NCI-H2081 (cell line): ENCODE measurements around the gene GRM7.
A peak's percentile ranks its signal among the peaks of the same experiment; 100 is the strongest.

Experiments used
- DNase-seq, 2 experiments: peaks; one replicate each; lab custom pipeline; 2025; lab: John Stamatoyannopoulos, UW

The GRM7 gene

GRCh38 chr3:7241584-7242302, 380.8 kb downstream of the GRM7 start:
- DNase-seq: peak; percentile 13 to 53

DNA sequence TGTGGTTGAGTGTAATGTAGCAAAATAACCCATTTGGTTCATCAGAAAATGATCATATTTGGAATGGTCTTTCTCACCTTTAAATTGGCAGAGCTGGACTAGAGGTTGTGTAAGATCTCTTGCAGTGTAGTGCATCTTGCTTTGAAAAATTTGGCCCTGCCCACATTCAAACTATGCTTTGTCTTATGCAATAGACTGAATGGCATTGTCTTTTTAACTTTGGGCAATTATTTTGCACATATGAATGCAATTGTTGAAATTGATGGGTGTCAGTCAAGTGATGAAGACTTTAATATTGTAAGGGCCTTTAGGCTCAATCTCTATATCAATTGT, 381.4 kb downstream of the GRM7 start:
- DNase-seq: no peak

DNA sequence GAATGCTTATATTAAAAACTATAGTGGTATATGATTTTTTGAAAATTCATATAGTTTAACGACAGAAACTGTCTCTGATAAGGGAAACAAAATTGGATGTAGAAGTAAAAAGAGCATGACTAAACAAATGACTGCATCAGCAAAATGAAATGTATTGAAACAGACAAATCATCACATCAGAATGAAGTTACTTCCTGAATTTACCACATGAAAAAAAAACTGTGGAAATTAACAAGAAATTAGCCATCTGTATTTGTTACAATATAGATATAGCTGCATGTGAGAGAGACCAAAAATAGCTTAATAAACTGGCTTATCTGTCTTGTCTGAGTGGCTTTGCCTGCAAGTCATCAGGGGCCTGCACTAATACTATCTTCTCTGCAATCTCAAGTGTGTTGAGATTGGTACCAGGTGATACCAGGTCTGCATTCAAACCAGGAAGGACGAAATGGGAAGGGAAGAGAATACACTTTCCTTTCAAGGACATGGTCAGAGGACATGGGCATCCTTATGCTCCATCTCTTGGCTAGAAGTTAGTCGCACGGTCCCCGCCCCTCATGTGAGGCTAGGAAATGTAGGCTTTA, 388.7 kb downstream of the GRM7 start:
- DNase-seq: no peak

- DNase-seq: no peak
Measured at GRCh38 chr3:7254251-7254650, 393.3 kb downstream of the GRM7 start.

DNA sequence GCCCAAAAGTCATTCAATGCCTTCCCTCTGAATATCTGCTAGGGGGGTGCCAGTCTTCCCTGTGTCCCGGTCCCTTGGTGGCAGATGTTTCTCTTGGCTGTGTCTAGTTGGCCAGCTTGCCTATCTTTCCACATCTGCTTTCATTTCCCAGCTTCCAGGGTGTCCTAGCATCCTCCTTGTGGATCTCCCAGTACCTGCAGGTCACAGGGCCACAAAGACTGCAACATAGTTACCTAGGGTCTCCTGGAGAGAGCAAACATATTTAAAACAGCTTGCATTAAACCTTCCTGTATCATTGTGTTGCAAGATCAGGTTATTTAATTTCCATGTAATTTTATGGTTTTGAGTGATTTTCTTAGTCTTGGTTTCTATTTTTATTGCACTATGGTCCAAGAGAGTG, 400.1 kb downstream of the GRM7 start:
- no peak for DNase-seq

DNA sequence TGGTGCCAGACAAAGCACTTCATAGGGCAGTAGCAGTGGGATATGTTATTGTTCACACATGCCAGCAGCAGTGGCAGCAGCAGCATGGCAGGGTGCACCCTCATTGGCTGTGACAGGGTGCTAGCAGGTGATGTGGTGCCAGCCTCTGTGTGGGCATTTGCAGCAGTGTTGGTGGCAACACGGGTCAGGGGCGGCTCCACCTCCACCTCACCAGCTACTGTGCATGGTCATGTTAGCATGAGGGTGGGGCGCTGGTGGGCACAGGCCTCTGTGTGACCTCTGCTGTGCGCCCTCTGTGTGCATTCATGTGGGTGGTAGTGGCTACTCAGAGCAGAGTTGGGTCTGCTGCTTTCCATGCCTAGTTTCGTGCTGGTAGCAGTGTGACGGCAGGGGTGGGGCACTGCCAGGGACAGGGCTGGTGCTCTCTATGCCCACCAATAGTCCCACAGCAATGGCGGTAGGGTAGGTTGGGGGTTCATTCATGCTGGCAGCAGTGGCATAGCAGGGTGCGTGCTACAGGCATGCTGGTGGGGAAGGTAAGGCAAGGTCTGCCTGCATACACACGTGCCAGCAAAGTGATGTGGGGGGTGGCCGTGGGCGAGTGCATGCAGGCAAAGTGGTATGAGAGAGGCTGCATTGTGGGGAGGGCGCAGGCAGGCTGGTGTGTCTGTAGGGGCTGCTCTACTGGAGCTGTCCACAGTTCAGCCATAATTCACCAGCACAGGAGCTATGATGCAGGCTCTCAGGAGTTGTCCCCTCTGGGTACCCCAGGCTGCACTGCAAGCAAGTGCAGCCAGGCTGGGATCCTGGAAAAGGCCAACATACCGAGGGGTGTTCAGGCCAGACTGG, 402.7 kb downstream of the GRM7 start:
- DNase-seq: no peak

DNA sequence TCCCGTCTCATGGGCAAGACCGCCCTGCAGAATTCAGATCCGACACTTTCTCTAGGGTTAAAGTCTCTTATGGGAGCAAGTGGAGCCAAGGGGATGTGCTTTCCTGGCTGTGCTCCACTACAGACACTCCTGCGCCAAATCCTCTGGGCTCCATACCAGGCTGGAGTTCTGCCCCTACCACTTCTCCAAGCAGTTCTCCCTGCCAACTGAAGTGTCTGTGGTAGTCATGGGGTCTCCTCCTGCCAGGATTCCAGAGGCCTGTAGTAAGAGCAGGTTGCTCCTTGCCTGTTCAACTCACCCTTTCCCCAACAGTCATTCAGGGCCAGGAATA, 403.2 kb downstream of the GRM7 start:
- DNase-seq: no peak

- DNase-seq: no peak
Measured at GRCh38 chr3:7265736-7266135, 404.8 kb downstream of the GRM7 start.

DNA sequence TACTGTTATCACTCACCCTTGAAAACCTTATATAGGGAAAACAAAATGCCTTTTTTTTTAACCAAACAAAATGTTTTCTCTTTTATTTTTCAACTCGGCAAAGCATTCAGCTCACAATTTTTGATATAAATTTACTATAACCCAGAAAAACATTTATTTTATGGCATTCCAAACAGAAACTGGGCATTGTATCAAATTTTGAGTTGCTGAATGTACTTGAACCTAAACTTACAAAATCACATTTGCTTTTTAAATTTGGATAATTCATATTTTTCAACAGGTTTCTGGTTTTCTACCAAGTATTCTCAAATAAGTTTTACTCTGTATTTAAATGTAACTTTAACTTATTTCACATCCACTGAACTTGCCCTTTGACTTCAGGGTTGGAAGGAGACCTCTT, 405.6 kb downstream of the GRM7 start:
- no peak for DNase-seq

DNA sequence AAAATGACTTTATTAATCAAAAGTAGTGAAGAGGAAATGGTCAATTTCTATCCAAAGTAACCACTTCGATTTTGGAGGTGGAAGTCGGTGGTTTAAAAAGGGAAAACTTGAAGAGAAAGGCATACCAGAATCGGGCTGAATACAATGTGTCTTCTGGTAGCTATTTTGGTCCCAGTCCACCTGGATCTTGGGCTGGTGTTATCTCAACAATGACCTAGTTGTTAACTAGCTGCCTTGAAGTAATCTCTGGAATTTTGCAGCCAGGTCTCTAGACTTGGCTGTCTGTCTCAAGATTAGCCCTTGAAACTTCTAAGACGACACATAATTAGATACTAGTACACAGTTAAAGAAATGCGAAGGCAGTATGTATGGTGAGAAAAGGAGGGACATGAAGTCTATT, 409.8 kb downstream of the GRM7 start:
- no peak for DNase-seq

- DNase-seq: no peak
Measured at GRCh38 chr3:7271631-7272030, 410.7 kb downstream of the GRM7 start.

GRCh38 chr3:7272203-7272602, 411.3 kb downstream of the GRM7 start:
- no peak for DNase-seq

GRCh38 chr3:7275396-7275795, 414.5 kb downstream of the GRM7 start:
- no peak for DNase-seq

- no peak for DNase-seq
Measured at GRCh38 chr3:7280318-7280717, 419.4 kb downstream of the GRM7 start.

DNA sequence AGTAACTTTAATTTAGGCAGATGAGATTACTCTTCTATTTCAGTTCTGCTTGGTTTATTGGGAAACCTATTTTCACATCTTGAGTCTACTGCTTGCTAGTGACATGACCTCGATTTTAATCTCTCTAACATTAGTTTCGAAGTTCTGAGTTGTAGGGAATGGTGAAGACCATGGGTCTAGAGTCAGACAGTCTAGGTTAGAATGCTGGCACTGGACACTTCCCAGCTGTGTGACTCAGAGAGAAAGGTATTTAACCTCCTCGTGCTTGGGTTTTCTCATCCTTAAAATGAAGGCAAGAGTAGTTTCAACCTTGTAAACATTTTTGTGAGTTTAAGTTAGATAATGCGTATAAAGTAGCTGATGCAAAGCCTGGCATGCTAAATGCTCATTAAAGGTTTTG, 422.1 kb downstream of the GRM7 start:
- DNase-seq: no peak

GRCh38 chr3:7285505-7285904, 424.6 kb downstream of the GRM7 start:
- DNase-seq: no peak

- no peak for DNase-seq
Measured at GRCh38 chr3:7288133-7288532, 427.2 kb downstream of the GRM7 start.

- DNase-seq: no peak
Measured at GRCh38 chr3:7289121-7289520, 428.2 kb downstream of the GRM7 start.

GRCh38 chr3:7290077-7290825, 429.3 kb downstream of the GRM7 start:
- DNase-seq: no peak

DNA sequence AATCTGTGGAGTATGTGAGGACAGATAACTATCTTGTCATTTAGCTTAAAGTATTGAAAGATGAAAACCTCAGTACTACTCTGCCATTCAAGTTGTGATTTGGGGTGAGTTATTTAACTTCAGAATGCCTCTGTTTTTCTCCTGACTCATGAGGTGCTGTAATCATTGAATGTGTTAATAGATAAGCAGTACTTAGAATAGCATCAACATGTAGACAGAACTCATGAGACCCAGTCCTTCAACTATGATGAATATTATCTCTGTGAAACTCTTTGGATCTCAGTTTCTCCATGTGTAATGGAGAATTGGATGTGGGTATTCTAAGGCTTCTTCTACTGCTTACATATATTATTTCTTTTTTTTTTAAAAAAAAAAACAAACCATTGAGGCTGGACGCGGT, 431.4 kb downstream of the GRM7 start:
- no peak for DNase-seq

DNA sequence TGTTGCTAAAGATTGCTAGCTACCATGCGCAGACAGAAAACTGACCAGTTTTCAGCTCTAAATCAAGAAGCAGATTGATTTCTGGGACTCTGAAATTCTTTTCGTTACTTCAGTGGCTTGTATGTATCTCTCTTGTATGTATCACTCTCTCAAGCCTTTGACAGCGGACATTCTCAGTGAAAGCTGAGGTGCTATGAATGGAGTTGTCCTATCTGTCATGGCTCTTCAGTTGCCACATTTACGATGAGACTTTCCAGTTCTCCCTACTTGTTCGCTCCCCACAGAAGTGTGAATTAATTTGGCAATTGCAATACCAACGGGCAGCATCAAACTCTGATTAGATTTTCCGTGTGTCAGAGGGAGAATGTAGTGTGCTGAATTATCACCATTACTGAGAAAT, 432.4 kb downstream of the GRM7 start:
- DNase-seq: no peak

- DNase-seq: no peak
Measured at GRCh38 chr3:7305561-7305960, 444.6 kb downstream of the GRM7 start.

DNA sequence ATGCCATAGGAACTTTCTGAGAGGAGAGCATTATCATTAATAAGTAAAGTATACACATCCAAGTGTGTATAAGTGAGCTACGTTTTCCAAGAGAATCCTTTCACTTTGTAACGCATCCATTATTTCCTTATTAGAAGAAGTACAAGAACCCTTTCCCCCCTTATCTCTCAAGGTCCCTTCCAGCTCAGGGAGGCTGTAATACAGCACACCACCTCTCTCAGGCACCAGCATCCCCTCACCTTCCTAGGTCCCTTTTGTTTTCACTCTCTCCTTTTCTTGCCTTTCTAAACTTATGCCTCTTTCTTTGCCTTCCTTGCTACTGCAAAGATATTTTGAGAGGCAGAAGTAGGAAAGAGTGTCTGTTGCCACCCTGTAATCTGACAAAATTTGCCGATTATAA, 446.0 kb downstream of the GRM7 start:
- DNase-seq: no peak
